ENCODE results near the gene FMO3.

DNA sequence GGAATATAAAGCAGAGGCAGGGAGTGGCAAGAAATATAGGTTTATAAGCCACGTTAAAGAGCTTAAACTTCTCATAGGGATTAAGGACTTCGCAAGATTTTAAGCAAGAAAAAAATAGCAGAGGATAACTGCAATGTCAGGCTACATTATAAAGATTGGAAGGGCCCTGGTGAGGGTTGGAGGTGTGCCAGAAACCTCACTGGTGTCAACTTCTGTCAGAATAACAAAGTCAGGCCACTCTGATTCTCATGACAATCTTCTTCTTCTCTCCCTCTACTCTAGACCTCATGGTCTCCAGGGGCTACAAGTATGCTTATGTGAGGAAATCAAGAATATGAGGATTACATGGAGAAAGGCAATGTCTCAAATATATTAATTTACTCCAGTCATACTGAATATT is 61.8 kb downstream of the FMO3 start:
- TF ChIP-seq POLR2AphosphoS5 (IDR thresholded peaks at IDR 0.05; ENCODE audit: low read depth, low read length) (no peak), POLR2A (IDR thresholded peaks at IDR 0.05; ENCODE audit: low read depth, low read length) (no peak), TAF1 (IDR thresholded peaks at IDR 0.05; ENCODE audit: borderline replicate concordance, low read depth, low read length) (no peak)

All from GM12892 (cell line).